Measurements from ENCODE around the gene C19orf33. TPM values are rescaled to one million over a fixed set of nuclear protein-coding genes. Genes with fewer than 3 reads are reported as not detected.
"Not testable (repeated sequence)": the region's sequence is repeated elsewhere in the genome, so short reads cannot be mapped to it uniquely, and the experiment has no call there.

The C19orf33 gene
- total RNA-seq, 2 experiments from 2014 or later = 0.55 to 0.71 TPM

- ChIA-PET CTCF (interaction anchor here (1.1 kb wide), 1 partner anchor 15 kb away, joined by 4 read pairs; the partner anchor contains the start of gene CATSPERG), POLR2A (no interaction called here)
- peaks cover 54% of the 10 kb centered on the region for H3K4me1 Mint-ChIP-seq
- no peaks in the 10 kb centered on the region for H3K9me3 Mint-ChIP-seq
- DNase-seq = no peak
- peaks cover 12% of the 10 kb centered on the region for H3K36me3 Mint-ChIP-seq (ENCODE audit: low read depth)
- peak overlapping the region; percentile 81 for H3K4me3 Mint-ChIP-seq
- H3K27me3 Mint-ChIP-seq = no peaks in the 10 kb centered on the region
- H3K27ac Mint-ChIP-seq = no peak overlapping the region
Observed at GRCh38 chr19:38320969-38321339, 16.9 kb downstream of the C19orf33 start.

GRCh38 chr19:38321646-38322196 lies 17.7 kb downstream of the C19orf33 start:
- no peak for DNase-seq
- CTCF ChIA-PET = interaction anchor here (1.1 to 1.4 kb wide), 2 partner anchors 14 to 419 kb away, joined by 3 to 4 read pairs; partner anchors contain the start of gene CATSPERG
- Mint-ChIP-seq H3K4me1 (peaks cover 47% of the 10 kb centered on the region), H3K4me3 (peak overlapping the region; percentile 81), H3K27ac (no peak overlapping the region), H3K36me3 (ENCODE audit: low read depth) (peaks cover 16% of the 10 kb centered on the region), H3K27me3 (no peaks in the 10 kb centered on the region), H3K9me3 (no peaks in the 10 kb centered on the region)
- POLR2A ChIA-PET = no interaction called here

- Mint-ChIP-seq H3K27me3 (no peaks in the 10 kb centered on the region), H3K27ac (no peak overlapping the region), H3K9me3 (no peaks in the 10 kb centered on the region), H3K4me1 (peaks cover 35% of the 10 kb centered on the region), H3K36me3 (ENCODE audit: low read depth) (peaks cover 29% of the 10 kb centered on the region), H3K4me3 (no peak overlapping the region)
- no peak for DNase-seq
- ChIA-PET CTCF (no interaction called here), POLR2A (no interaction called here)
Observed at GRCh38 chr19:38323291-38323690, 19.2 kb downstream of the C19orf33 start.

- no peak overlapping the region for H3K4me3 Mint-ChIP-seq
- no peaks in the 10 kb centered on the region for H3K9me3 Mint-ChIP-seq
- peaks cover 24% of the 10 kb centered on the region for H3K4me1 Mint-ChIP-seq
- no peak for DNase-seq
- no peak overlapping the region for H3K27ac Mint-ChIP-seq
- CTCF ChIA-PET = no interaction called here
- POLR2A ChIA-PET = no interaction called here
- H3K27me3 Mint-ChIP-seq = no peaks in the 10 kb centered on the region
- H3K36me3 Mint-ChIP-seq (ENCODE audit: low read depth) = peaks cover 31% of the 10 kb centered on the region
Observed at GRCh38 chr19:38324431-38324830, 20.4 kb downstream of the C19orf33 start.

- H3K36me3 Mint-ChIP-seq (ENCODE audit: low read depth) = peaks cover 34% of the 10 kb centered on the region
- no peaks in the 10 kb centered on the region for H3K27me3 Mint-ChIP-seq
- H3K4me1 Mint-ChIP-seq = peaks cover 11% of the 10 kb centered on the region
- H3K9me3 Mint-ChIP-seq = no peaks in the 10 kb centered on the region
- ChIA-PET POLR2A (interaction anchor here (1.0 kb wide), 1 partner anchor 87 kb away, joined by 3 read pairs; no protein-coding TSS in a partner anchor), CTCF (no interaction called here)
- no peak overlapping the region for H3K4me3 Mint-ChIP-seq
- H3K27ac Mint-ChIP-seq = no peak overlapping the region
- no peak for DNase-seq
Observed at GRCh38 chr19:38326591-38326990, 22.5 kb downstream of the C19orf33 start.

GRCh38 chr19:38329651-38330050 lies 25.6 kb downstream of the C19orf33 start:
- H3K36me3 Mint-ChIP-seq (ENCODE audit: low read depth) = peaks cover 31% of the 10 kb centered on the region
- no peaks in the 10 kb centered on the region for H3K4me1 Mint-ChIP-seq
- DNase-seq = no peak
- H3K27ac Mint-ChIP-seq = no peak overlapping the region
- H3K27me3 Mint-ChIP-seq = no peaks in the 10 kb centered on the region
- ChIA-PET POLR2A (interaction anchor here (0.7 kb wide), 1 partner anchor 45 kb away, joined by 3 read pairs; the partner anchor contains the start of gene PSMD8), CTCF (interaction anchor here (0.9 kb wide), 1 partner anchor 46 kb away, joined by 3 read pairs; no protein-coding TSS in a partner anchor)
- H3K4me3 Mint-ChIP-seq = no peak overlapping the region
- H3K9me3 Mint-ChIP-seq = no peaks in the 10 kb centered on the region

GRCh38 chr19:38331728-38332127 lies 27.7 kb downstream of the C19orf33 start:
- Mint-ChIP-seq H3K27ac (no peak overlapping the region), H3K4me1 (peaks cover 2% of the 10 kb centered on the region), H3K36me3 (ENCODE audit: low read depth) (peaks cover 18% of the 10 kb centered on the region), H3K27me3 (no peaks in the 10 kb centered on the region), H3K4me3 (no peak overlapping the region), H3K9me3 (no peaks in the 10 kb centered on the region)
- ChIA-PET POLR2A (interaction anchor here (1.5 kb wide), 1 partner anchor 43 kb away, joined by 6 read pairs; the partner anchor contains the start of gene PSMD8), CTCF (interaction anchor here (1.9 to 2.0 kb wide), 2 partner anchors 88 to 429 kb away, joined by 5 read pairs; no protein-coding TSS in a partner anchor)
- no peak for DNase-seq

GRCh38 chr19:38333245-38333644 lies 29.2 kb downstream of the C19orf33 start:
- peaks cover 11% of the 10 kb centered on the region for H3K36me3 Mint-ChIP-seq (ENCODE audit: low read depth)
- H3K9me3 Mint-ChIP-seq = no peaks in the 10 kb centered on the region
- no peak overlapping the region for H3K4me3 Mint-ChIP-seq
- peaks cover 9% of the 10 kb centered on the region for H3K4me1 Mint-ChIP-seq
- no peak for DNase-seq
- no peaks in the 10 kb centered on the region for H3K27me3 Mint-ChIP-seq
- ChIA-PET POLR2A (no interaction called here), CTCF (interaction anchor here (1.0 to 3.1 kb wide), 4 partner anchors 88 to 431 kb away, joined by 3 to 48 read pairs (median 5); no protein-coding TSS in a partner anchor)
- H3K27ac Mint-ChIP-seq = no peak overlapping the region

GRCh38 chr19:38335949-38336637 lies 32.0 kb downstream of the C19orf33 start:
- Mint-ChIP-seq H3K9me3 (no peaks in the 10 kb centered on the region), H3K36me3 (ENCODE audit: low read depth) (peaks cover 5% of the 10 kb centered on the region), H3K27ac (peak overlapping the region; percentile 95), H3K27me3 (no peaks in the 10 kb centered on the region), H3K4me1 (peaks cover 12% of the 10 kb centered on the region), H3K4me3 (peak overlapping the region; percentile 82)
- POLR2A ChIA-PET = interaction anchor here (0.9 to 3.2 kb wide), 11 partner anchors 20 to 429 kb away, joined by 3 to 27 read pairs (median 4); partner anchors contain the start of genes FAM98C, PSMD8, SIPA1L3 and SPINT2
- CTCF ChIA-PET = interaction anchor here (0.6 to 3.4 kb wide), 15 partner anchors 14 to 434 kb away, joined by 3 to 48 read pairs (median 5); partner anchors contain the start of genes FAM98C, PSMD8 and WDR87
- DNase-seq = peak; percentile 97

- H3K4me1 Mint-ChIP-seq = peaks cover 12% of the 10 kb centered on the region
- H3K27ac Mint-ChIP-seq = peak overlapping the region; percentile 95
- H3K36me3 Mint-ChIP-seq (ENCODE audit: low read depth) = peaks cover 5% of the 10 kb centered on the region
- H3K4me3 Mint-ChIP-seq = peak overlapping the region; percentile 82
- POLR2A ChIA-PET = interaction anchor here (0.6 to 3.2 kb wide), 13 partner anchors 20 to 430 kb away, joined by 3 to 27 read pairs (median 4); partner anchors contain the start of genes FAM98C, PSMD8, SIPA1L3 and SPINT2
- peak; percentile 97 for DNase-seq
- CTCF ChIA-PET = interaction anchor here (0.7 to 3.4 kb wide), 8 partner anchors 37 to 434 kb away, joined by 3 to 48 read pairs (median 6); partner anchors contain the start of genes FAM98C, PSMD8 and WDR87
- H3K9me3 Mint-ChIP-seq = no peaks in the 10 kb centered on the region
- no peaks in the 10 kb centered on the region for H3K27me3 Mint-ChIP-seq
Observed at GRCh38 chr19:38336638-38337359, 32.7 kb downstream of the C19orf33 start.

GRCh38 chr19:38337360-38337653 lies 33.3 kb downstream of the C19orf33 start:
- Mint-ChIP-seq H3K4me3 (peak overlapping the region; percentile 82), H3K36me3 (ENCODE audit: low read depth) (peaks cover 5% of the 10 kb centered on the region), H3K4me1 (peaks cover 12% of the 10 kb centered on the region), H3K9me3 (no peaks in the 10 kb centered on the region), H3K27me3 (no peaks in the 10 kb centered on the region), H3K27ac (peak overlapping the region; percentile 95)
- ChIA-PET CTCF (interaction anchor here (0.7 to 3.4 kb wide), 3 partner anchors 37 to 93 kb away, joined by 3 to 45 read pairs (median 3); partner anchors contain the start of genes FAM98C and PSMD8), POLR2A (interaction anchor here (0.6 to 3.2 kb wide), 4 partner anchors 21 to 93 kb away, joined by 3 to 11 read pairs (median 4); partner anchors contain the start of gene PSMD8)
- no peak for DNase-seq

- not testable (repeated sequence) for DNase-seq; H3K9me3 Mint-ChIP-seq; H3K36me3 Mint-ChIP-seq (ENCODE audit: low read depth); H3K4me3 Mint-ChIP-seq; H3K27me3 Mint-ChIP-seq; H3K27ac Mint-ChIP-seq
- ChIA-PET POLR2A (interaction anchor here (1.2 kb wide), 1 partner anchor 35 kb away, joined by 3 read pairs; the partner anchor contains the start of gene PSMD8), CTCF (interaction anchor here (1.8 to 2.5 kb wide), 2 partner anchors 35 to 64 kb away, joined by 5 to 7 read pairs; partner anchors contain the start of genes FAM98C and PSMD8)
- H3K4me1 Mint-ChIP-seq = peaks cover 12% of the 10 kb centered on the region
Observed at GRCh38 chr19:38339011-38339410, 35.0 kb downstream of the C19orf33 start.
